K562 (cell line): ENCODE data around the gene NUP98. TPM values are rescaled to one million over a fixed set of nuclear protein-coding genes. Genes with fewer than 3 reads are reported as not detected.

Experiments used
- ATF1 ChIP-seq, 2 experiments: fragments of 450-650 bp in 1 of 2; IDR thresholded peaks; 2 replicates each; pipeline ENCODE4 v1.6.1; 2016; ENCODE audit warnings: missing compliant biosample characterization in 1 of 2, missing genetic modification characterization in 1 of 2
- ATF7 ChIP-seq: fragments of 450-650 bp; IDR thresholded peaks from 2 replicates; pipeline ENCODE4 v1.7.1; 2014; ENCODE audit warnings: mild to moderate bottlenecking, moderate library complexity
- CCNT2 ChIP-seq: IDR thresholded peaks from 2 replicates; pipeline ENCODE4 v1.6.1; 2011; ENCODE audit warnings: borderline replicate concordance, low read depth, mild to moderate bottlenecking, moderate library complexity, mixed read lengths, low read length; ENCODE audit not compliant: insufficient read length; ENCODE audit errors: extremely low read depth
- CREM ChIP-seq: IDR thresholded peaks from 2 replicates; pipeline ENCODE4 v1.6.1; 2014; ENCODE audit warnings: antibody characterized with exemption, low read depth
- EP300 ChIP-seq: IDR thresholded peaks from 2 replicates; pipeline ENCODE4 v1.6.1; 2012; ENCODE audit warnings: low read length, improper control_type of control experiment
- JUND ChIP-seq, 2 experiments: IDR thresholded peaks; 2 replicates in 1 of 2; 3 replicates in 1 of 2; pipeline ENCODE4 v1.6.1; 2011; ENCODE audit warnings: borderline replicate concordance in 2 of 2, low read depth in 2 of 2, low read length in 2 of 2, improper control_type of control experiment in 1 of 2, missing biosample characterization in 1 of 2, missing genetic modification characterization in 1 of 2, missing genetic modification reagents in 1 of 2
- NBN ChIP-seq: fragments of 450-650 bp; IDR thresholded peaks from 2 replicates; pipeline ENCODE4 v1.6.1; 2016; ENCODE audit warnings: low read depth, mild to moderate bottlenecking
- RBBP5 ChIP-seq: fragments of 200-600 bp; sonication (generic); IDR thresholded peaks from 2 replicates; pipeline ENCODE4 v1.6.1; 2012; ENCODE audit warnings: borderline replicate concordance, mild to moderate bottlenecking, low read length, control low read depth, inconsistent platforms; ENCODE audit not compliant: insufficient read depth, poor library complexity, severe bottlenecking
- SAFB2 ChIP-seq: fragments of 200-400 bp; formaldehyde crosslinking; IDR thresholded peaks from 2 replicates; pipeline ENCODE4 v1.6.1; 2018; ENCODE audit warnings: borderline replicate concordance, low read length, low read depth, moderate library complexity; ENCODE audit not compliant: severe bottlenecking
- SMARCA5 ChIP-seq: fragments of 450-650 bp; IDR thresholded peaks from 2 replicates; pipeline ENCODE4 v1.6.1; 2016
- TEAD1 ChIP-seq, 2 experiments: fragments of 450-650 bp in 1 of 2; sonication (generic) in 1 of 2; formaldehyde crosslinking; IDR thresholded peaks; 2 replicates each; pipeline versions ENCODE4 v1.4.0 to v1.8.0; 2020 to 2022; ENCODE audit warnings: mild to moderate bottlenecking in 2 of 2, missing genetic modification reagents in 1 of 2
- YY1 ChIP-seq, 3 experiments: IDR thresholded peaks; 2 replicates each; pipeline ENCODE4 v1.6.1; 2011; ENCODE audit warnings: low read length in 2 of 3, mild to moderate bottlenecking in 2 of 3, moderate library complexity in 2 of 3, borderline replicate concordance in 1 of 3, control low read depth in 1 of 3, low read depth in 1 of 3; ENCODE audit not compliant: insufficient read depth in 3 of 3, insufficient replicate concordance in 2 of 3, control insufficient read depth in 1 of 3, insufficient read length in 1 of 3; ENCODE audit errors: extremely low read depth in 1 of 3
- ZBTB43 ChIP-seq: sonication (generic); formaldehyde crosslinking; IDR thresholded peaks from 2 replicates; pipeline ENCODE4 v1.8.0; 2023; ENCODE audit warnings: mild to moderate bottlenecking, missing genetic modification reagents
- ZNF609 ChIP-seq: sonication (generic); formaldehyde crosslinking; IDR thresholded peaks from 2 replicates; pipeline ENCODE4 v1.8.1; 2023; ENCODE audit warnings: missing genetic modification reagents, mild to moderate bottlenecking, borderline replicate concordance
- polyA plus RNA-seq, 8 experiments: library from polyadenylated mRNA; depleted of rRNA in 4 of 8; stranded (reverse) in 5 of 8; unstranded in 3 of 8; fragments of >200 nt; fragmentation: Nextera tagmentation in 2 of 8; fragmentation: Illumina TruSeq in 1 of 8; extraction: Ambion mirVana in 2 of 8; extraction: Trizol in 1 of 8; gene quantifications; 2 replicates each; pipeline versions ENCODE4 v1.2.1 to v1.2.3, GENCODE V29; 2011 to 2014; ENCODE audit warnings: inconsistent platforms in 1 of 8, missing spikeins in 1 of 8
- total RNA-seq, 7 experiments: library from RNA; depleted of rRNA in 6 of 7; stranded (reverse); fragments of >200 nt in 6 of 7; fragmentation: Illumina TruSeq in 2 of 7; extraction: Trizol in 2 of 7; gene quantifications; 2 replicates each; pipeline versions ENCODE4 v1.2.1 to v1.2.3, GENCODE V29; 2011 to 2021; ENCODE audit warnings: low replicate concordance in 1 of 7
- TF ChIP-seq, protein P1 (sequence below): sonication (generic); formaldehyde crosslinking; IDR thresholded peaks from 2 replicates; pipeline ENCODE4 v1.8.0; 2022; ENCODE audit warnings: missing genetic modification reagents, mild to moderate bottlenecking, moderate library complexity, borderline replicate concordance

The NUP98 gene
- total and polyA plus RNA-seq, 9 of the 15 experiments (the other 6 are each of a cell fraction or from before 2014, with no cell fraction given) = 45.1 to 196 (median 130) TPM

- TF ChIP-seq CCNT2 = peak; percentile 52
- 0 out of 2 replicates have a peak, but pooled peaks have one; percentile 41 for TF ChIP-seq NBN
- TF ChIP-seq SAFB2 = no peak
- peak; percentile 47; the same call in 1 of the 2 replicates for TF ChIP-seq JUND (IDR thresholded peaks at IDR 0.05; ENCODE audit: borderline replicate concordance, low read depth, low read length)
- no peak for TF ChIP-seq JUND (tag; IDR thresholded peaks at IDR 0.05; ENCODE audit: borderline replicate concordance, low read depth, low read length)
- TF ChIP-seq EP300 = peak; percentile 38; the same call in 1 of the 2 replicates
- TF ChIP-seq ATF1 (CRISPR knock-in tag; IDR thresholded peaks at IDR 0.05) = no peak
- peak; percentile 72 for TF ChIP-seq ATF1 (tag; IDR thresholded peaks at IDR 0.05)
- TF ChIP-seq ZNF609 (CRISPR knock-in tag) = 0 out of 2 replicates have a peak, but pooled peaks have one; percentile 27
- peak in 1 of 3 experiments; percentile 13 for TF ChIP-seq YY1 (IDR thresholded peaks at IDR 0.05; ENCODE audit: borderline replicate concordance in 1 of 3, control insufficient read depth in 1 of 3, extremely low read depth in 1 of 3, insufficient read depth in 3 of 3, insufficient read length in 1 of 3, insufficient replicate concordance in 2 of 3, low read depth in 1 of 3, low read length in 2 of 3)
- TF ChIP-seq CREM = peak; percentile 79
- TF ChIP-seq ATF7 = 0 out of 2 replicates have a peak, but pooled peaks have one; percentile 26
- peak; percentile 75; the same call in 1 of the 2 replicates for TF ChIP-seq SMARCA5
- TF ChIP-seq RBBP5 = peak; percentile 26
- peak in 1 of 2 experiments; percentile 67; a peak in 2 of 4 replicates for TF ChIP-seq TEAD1 (CRISPR knock-in tag; IDR thresholded peaks at IDR 0.05)
- no peak for TF ChIP-seq ZBTB43 (CRISPR knock-in tag)
- TF ChIP-seq, protein P1, sequence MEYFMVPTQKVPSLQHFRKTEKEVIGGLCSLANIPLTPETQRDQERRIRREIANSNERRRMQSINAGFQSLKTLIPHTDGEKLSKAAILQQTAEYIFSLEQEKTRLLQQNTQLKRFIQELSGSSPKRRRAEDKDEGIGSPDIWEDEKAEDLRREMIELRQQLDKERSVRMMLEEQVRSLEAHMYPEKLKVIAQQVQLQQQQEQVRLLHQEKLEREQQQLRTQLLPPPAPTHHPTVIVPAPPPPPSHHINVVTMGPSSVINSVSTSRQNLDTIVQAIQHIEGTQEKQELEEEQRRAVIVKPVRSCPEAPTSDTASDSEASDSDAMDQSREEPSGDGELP (CRISPR knock-in tag) = peak; percentile 10; the same call in 1 of the 2 replicates
Observed at GRCh38 chr11:3807909-3808860, 10.8 kb upstream of the NUP98 start, which contains the start of gene PGAP2 (continued).
